Measurements from ENCODE around the gene NFATC3.
"Not testable (repeated sequence)": the region's sequence is repeated elsewhere in the genome, so short reads cannot be mapped to it uniquely, and the experiment has no call there.

The NFATC3 gene

DNA sequence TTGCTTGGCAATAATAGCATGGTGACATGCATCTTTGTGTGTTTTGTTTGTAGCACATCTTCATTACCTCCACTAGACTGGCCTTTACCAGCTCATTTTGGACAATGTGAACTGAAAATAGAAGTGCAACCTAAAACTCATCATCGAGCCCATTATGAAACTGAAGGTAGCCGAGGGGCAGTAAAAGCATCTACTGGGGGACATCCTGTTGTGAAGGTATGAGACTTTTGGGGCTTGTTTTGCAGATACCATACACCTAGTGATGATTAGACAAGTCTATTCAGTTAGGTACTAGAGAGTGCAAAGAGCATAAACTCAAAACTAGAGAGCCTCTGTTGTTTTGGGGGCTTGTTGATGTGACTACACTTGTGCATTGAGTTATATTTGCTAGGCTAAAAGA is 41.2 kb downstream of the NFATC3 start:
- DNase-seq = no peak

DNA sequence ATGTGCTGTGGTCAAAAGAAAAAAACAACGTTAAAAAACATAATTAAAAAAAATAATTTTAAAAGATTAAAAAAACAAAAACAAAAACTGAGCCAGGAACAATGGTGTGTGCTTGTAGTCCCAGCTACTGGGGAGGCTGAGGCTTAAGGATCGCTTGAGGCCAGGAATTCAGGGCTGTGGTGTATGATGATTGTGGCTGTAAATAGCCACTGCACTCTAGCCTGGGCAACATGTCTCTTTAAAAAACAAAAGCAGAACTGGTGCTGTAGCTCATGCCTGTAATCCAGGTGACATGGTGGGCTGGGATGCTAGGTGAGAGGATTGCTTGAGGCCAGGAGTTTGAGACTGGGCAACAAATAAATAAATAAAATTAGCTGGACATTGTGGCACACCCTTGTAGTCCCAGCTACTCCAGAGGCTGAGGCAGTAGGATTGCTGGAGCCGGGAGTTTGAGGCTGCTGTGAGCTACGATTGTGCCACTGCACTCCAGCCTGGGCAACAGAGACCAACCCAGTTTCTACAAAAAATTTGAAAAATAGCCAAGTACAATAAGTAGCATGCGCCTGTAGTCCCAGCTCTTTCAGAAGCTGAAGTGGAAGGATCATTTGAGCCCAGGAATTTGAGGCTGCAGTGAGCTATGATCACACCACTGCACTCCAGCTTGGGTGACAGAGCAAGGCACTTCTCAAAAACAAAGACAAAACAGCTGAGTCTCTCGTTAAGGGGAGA is 43.6 kb downstream of the NFATC3 start:
- no peak for DNase-seq

DNA sequence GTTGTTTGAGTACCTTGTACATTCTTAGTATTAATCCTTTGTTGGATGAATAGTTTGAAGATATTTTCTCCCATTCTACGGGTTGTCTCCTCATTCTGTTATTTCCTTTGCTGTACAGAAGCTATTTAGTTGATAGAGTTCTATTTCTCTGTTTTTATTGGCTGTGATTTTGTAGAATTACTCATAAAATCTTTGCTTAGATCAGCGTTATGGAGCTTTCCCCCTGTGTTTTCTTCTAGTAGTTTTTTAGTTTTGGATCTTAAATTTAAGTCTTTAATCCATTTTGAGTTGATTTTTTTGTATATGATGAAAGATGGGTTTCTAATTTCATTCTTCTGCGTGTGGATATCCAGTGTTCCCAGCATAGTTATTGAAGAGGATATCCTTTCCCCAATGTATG is 45.4 kb downstream of the NFATC3 start:
- no peak for DNase-seq

DNA sequence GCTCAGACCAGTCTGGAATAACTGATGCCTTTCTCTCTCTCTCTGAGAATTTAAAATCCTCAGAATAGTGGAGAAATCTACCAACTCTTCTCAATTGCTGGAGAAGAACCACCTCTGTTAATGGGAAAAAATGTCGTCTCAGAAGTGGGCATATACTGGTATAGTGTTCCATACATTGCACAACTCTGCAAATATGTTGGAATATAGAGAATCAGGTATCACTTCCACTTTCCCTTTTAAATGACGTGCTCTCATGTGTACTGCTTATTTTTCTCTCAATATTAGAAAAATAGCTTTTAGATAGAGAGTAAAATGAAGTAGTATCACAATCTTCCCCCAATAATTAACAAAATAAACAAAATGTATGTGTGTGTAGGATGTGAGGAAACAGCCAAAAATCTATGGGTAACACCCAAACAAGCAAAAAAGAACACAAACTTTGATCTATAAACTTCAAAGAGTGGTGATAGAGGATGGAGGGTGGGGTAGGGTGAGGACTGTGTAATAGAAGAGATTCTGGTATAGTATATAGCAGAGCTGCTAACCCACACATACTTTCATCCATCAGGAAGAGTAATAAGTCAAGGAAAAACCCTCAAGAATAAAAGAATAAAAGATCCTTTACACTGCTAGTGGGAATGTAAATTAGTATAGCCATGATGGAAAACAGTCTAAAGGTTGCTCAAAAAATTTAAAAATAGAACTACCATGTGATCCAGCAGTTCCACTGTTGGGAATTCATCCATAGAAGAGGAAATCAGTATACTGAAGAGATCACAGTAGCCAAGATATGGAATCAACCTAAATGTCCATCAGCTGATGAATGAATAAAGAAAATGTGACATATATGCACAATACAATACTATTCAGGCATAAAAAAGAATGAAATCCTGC is 46.9 kb downstream of the NFATC3 start:
- DNase-seq = no peak

DNA sequence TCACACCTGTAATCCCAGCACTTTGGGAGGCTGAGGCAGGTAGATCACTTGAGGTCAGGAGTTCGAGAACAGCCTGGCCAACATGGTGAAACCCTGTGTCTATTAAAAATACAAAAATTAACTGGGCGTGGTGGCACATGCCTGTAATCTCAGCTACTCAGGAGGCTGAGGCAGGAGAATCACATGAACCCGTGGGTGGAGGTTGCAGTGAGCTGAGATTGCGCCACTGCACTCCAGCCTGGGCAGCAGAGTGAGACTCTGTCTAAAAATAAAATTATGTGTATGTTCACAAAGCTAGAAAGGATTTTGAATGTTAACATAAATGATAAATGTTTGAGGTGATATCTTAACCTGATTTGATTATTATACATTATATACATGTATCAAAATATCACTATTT is 47.8 kb downstream of the NFATC3 start:
- not testable (repeated sequence) for DNase-seq

DNA sequence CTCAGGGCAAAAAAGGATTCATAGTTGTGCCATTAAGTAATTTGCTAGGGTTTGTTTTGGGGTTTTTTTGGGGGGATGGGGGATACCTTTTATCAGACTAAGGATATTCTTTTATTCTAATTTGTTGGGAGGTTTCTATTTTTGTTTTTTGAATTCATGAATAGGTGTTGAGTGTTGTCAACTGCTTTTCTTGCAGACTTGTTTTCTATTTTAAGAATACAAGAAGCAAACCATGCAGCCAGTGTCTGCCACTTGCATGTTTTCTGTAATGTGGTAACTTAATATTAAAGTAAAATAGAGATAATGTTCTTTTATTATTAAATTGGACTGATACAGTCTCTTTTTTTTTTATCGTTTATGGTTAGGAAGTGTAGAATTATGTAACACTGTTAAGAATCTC is 49.5 kb downstream of the NFATC3 start:
- DNase-seq = no peak

GRCh38 chr16:68136515-68136914 is 51.3 kb downstream of the NFATC3 start:
- no peak for DNase-seq

- DNase-seq = no peak
Observed at GRCh38 chr16:68144008-68144407, 58.8 kb downstream of the NFATC3 start.

DNA sequence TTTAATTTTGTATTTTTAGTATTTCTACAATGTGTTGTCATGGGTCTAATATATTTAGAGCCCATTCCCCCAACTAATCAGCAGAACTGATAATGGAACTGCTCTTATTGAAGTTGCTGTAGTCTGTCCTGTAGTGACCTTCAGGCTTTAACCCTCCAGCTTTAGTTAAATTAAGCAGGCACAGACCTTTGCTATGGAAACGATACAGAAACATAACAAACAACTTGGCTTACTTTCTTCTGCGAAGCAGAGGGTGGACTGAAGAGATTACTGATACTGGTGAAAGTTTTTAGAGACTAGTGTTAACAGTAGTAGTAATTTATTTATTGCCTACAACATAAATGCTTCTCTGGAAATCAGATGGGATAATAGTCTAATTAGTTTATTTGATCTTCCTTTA is 61.4 kb downstream of the NFATC3 start:
- no peak for DNase-seq

DNA sequence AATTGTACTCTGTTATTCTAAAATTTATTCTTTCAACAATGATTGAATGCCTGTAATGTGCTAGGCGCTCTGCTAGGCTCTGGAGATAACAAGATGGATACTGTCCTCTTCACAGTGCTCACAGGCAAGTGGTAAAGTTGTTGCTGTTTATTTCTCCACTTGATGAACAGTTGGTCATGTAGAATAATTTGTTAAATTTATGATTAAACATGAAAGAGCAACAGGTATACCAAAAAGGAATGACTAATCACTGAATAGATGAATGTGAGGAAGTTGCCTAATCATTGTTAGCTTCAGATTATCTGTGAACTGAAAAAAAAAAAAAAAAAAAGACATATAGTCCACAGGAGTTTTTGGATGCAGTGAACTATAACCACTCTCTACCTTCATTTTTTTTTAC is 62.3 kb downstream of the NFATC3 start:
- no peak for DNase-seq

GRCh38 chr16:68149596-68149995 is 64.4 kb downstream of the NFATC3 start:
- DNase-seq = no peak

DNA sequence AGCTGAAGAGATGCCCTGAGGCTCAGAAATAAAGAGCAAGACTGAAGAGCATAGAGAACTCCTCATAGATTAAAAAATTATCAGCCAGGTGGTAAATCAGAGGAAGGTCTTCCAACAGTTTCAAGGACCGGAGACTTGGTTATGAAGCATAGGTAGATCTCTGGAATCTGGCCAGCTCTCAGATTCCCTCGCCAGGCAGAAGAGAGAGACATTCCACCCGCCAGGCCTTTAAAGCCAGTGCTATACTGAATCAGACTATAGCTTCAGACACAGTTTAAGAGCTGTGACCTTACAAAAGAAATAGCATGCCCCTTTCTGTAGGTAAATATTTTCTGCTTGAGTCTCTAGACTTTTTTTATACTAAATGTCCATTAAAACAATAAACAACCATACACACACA is 70.3 kb downstream of the NFATC3 start:
- DNase-seq = no peak

DNA sequence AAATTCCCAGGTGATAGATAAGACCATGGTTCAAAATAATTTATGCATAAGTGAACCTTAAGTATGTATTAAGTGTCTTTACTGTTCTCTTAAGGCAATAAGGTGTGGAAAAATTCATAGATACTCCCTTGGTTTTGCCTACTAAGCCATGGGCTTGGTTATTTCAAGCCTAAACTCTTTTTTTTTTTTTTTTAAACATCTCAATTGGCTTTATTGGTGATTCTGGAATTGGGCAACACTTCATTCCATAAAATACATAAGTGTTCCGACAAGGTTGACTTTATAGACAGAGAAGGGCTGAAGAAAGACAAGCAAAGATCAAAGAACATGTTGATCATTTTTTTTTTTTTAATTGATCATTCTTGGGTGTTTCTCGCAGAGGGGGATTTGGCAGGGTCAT is 77.2 kb downstream of the NFATC3 start:
- no peak for DNase-seq

- DNase-seq = not testable (repeated sequence)
Observed at GRCh38 chr16:68163275-68163674, 78.1 kb downstream of the NFATC3 start.

- DNase-seq = no peak
Observed at GRCh38 chr16:68166264-68166663, 81.1 kb downstream of the NFATC3 start.

DNA sequence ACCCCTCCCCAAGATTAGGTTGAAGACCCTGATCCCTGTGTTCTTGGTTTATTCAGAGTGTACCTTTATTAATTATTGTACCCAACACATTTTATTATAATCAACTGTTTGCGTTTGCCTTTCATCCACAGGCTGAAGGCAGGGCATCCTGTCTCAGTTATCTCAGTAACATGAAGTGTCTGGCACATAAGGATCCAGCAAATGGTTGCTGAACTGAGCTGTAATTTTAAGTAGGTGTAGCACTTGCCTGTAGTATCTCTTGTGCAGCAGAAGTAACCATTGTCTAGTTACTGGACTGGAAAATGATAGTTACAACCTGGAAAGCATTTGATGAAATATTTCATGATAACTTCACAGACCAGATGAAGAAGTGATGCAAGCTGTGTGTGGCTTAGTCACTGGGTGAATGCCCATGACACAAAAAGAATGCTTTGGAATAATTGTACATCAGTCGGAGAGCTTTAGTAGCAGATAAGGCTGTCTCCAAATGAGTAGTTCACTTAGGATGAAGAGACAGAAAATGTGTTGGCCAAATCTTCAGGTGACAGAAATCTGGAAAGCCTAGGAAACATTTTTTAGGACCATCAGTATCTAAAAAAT is 94.1 kb downstream of the NFATC3 start:
- no peak for DNase-seq

- DNase-seq = no peak
Observed at GRCh38 chr16:68179855-68180254, 94.7 kb downstream of the NFATC3 start.

DNA sequence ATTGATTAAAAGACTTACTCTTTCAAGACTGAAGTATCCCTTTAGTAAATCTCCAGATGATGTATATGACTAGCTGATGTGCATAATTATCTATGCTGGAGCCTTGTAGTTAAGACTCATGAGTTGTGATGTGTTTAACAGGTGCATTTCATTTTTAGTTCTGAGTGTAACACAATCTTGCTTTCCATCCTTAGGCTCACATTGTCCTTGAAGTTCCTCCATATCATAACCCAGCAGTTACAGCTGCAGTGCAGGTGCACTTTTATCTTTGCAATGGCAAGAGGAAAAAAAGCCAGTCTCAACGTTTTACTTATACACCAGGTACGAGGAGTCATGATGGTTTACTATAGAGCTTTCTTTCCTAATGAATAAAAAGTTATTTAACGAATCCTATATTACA is 97.9 kb downstream of the NFATC3 start:
- no peak for DNase-seq

DNA sequence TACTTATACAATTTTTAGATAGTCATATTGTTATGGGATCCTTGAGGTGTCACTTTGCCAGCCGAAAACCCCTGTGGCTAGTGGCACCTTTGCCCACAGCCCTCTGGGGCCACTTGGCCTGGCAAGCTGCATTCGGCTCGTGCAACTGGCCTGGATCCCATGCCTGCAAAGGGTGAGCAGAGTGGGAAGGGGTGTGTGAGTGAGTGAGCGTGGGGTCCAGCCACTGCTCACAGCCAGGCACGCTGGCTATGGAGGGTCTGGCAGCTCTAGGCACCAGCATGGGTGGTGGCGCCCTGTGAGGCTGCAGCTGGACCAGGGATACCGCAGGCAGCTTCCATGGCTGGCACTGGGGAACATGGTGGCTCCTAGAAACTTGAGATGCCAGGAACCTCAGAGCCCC is 101.7 kb downstream of the NFATC3 start:
- no peak for DNase-seq

GRCh38 chr16:68187505-68187904 is 102.3 kb downstream of the NFATC3 start:
- no peak for DNase-seq

- DNase-seq = no peak
Observed at GRCh38 chr16:68188170-68188569, 103.0 kb downstream of the NFATC3 start.

DNA sequence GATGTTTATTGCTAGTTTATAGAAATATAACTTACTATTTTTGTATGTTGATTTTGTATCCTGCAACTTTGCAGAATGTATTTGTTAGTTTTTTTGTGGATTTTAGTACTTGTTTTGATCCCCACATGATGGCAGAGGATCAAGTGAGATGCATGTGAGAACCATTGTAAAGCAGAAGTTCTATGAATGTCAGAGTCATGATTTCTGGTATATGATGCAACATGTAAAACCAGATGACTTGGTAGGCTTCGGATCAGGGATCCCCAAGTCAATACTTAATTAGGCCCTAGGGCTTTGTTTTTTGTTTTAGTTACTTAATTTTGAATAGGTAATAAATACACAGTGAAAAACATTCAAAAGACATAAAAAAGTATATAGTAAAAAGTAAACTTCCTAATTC is 104.9 kb downstream of the NFATC3 start:
- no peak for DNase-seq

DNA sequence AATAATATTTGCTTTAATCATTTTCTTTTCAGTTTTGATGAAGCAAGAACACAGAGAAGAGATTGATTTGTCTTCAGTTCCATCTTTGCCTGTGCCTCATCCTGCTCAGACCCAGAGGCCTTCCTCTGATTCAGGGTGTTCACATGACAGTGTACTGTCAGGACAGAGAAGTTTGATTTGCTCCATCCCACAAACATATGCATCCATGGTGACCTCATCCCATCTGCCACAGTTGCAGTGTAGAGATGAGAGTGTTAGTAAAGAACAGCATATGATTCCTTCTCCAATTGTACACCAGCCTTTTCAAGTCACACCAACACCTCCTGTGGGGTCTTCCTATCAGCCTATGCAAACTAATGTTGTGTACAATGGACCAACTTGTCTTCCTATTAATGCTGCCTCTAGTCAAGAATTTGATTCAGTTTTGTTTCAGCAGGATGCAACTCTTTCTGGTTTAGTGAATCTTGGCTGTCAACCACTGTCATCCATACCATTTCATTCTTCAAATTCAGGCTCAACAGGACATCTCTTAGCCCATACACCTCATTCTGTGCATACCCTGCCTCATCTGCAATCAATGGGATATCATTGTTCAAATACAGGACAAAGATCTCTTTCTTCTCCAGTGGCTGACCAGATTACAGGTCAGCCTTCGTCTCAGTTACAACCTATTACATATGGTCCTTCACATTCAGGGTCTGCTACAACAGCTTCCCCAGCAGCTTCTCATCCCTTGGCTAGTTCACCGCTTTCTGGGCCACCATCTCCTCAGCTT is 105.8 kb downstream of the NFATC3 start:
- no peak for DNase-seq

Measured in NCI-H345 (cell line).